OCI-LY1 (cell line): Measurements from ENCODE around the gene TP53RK.

ENCODE experiments used
- H2AFZ ChIP-seq: fragments of 200-600 bp; sonication (generic), shearing (Covaris generic); 2 replicates; pipeline ENCODE4 v1.6.0; 2014; ENCODE audit warnings: antibody characterized with exemption, mild to moderate bottlenecking, low read length
- H3F3A ChIP-seq: fragments of 200-600 bp; sonication (generic), shearing (Covaris generic); 2 replicates; pipeline ENCODE4 v1.6.0; 2014; ENCODE audit warnings: mild to moderate bottlenecking, antibody characterized with exemption, low read length, moderate library complexity; ENCODE audit not compliant: insufficient read depth
- H3K27ac ChIP-seq: fragments of 200-600 bp; sonication (generic); 2 replicates; pipeline ENCODE4 v1.5.1; 2014; ENCODE audit warnings: low read length, mixed run types, mild to moderate bottlenecking, low read depth; ENCODE audit not compliant: poor library complexity, severe bottlenecking
- H3K27me3 ChIP-seq: fragments of 200-600 bp; sonication (generic); 2 replicates; pipeline ENCODE4 v1.6.0; 2014; ENCODE audit warnings: antibody characterized with exemption, mild to moderate bottlenecking, low read length, moderate library complexity; ENCODE audit not compliant: insufficient read depth
- H3K36me3 ChIP-seq: fragments of 200-600 bp; sonication (generic); 2 replicates; pipeline ENCODE4 v1.6.1; 2014; ENCODE audit warnings: mild to moderate bottlenecking, antibody characterized with exemption, low read length, moderate library complexity, mixed read lengths; ENCODE audit not compliant: insufficient read depth
- H3K4me1 ChIP-seq: fragments of 200-600 bp; sonication (generic); 2 replicates; pipeline ENCODE4 v1.5.1; 2014; ENCODE audit warnings: mild to moderate bottlenecking, low read length, moderate library complexity; ENCODE audit not compliant: insufficient read depth, severe bottlenecking
- H3K4me2 ChIP-seq: fragments of 200-600 bp; sonication (generic), shearing (Covaris generic); 2 replicates; pipeline ENCODE4 v1.6.1; 2014; ENCODE audit warnings: low read length
- H3K4me3 ChIP-seq: fragments of 200-600 bp; sonication (generic); 2 replicates; pipeline ENCODE4 v1.5.1; 2014; ENCODE audit warnings: low read length, low read depth, mild to moderate bottlenecking, mixed read lengths; ENCODE audit not compliant: poor library complexity, severe bottlenecking
- H3K79me2 ChIP-seq: fragments of 200-600 bp; shearing (Covaris generic); 2 replicates; pipeline ENCODE4 v1.6.1; 2016; ENCODE audit warnings: mixed run types, low read length, mixed read lengths; ENCODE audit not compliant: insufficient read depth
- H3K9ac ChIP-seq: fragments of 200-600 bp; sonication (generic), shearing (Covaris generic); 2 replicates; pipeline ENCODE4 v1.6.1; 2014; ENCODE audit warnings: mild to moderate bottlenecking, low read length, mixed read lengths
- H3K9me2 ChIP-seq: fragments of 200-600 bp; sonication (generic), shearing (Covaris generic); 2 replicates; pipeline ENCODE4 v1.6.1; 2014; ENCODE audit warnings: low read depth, mild to moderate bottlenecking, low read length, mixed read lengths
- H3K9me3 ChIP-seq: fragments of 200-600 bp; shearing (Covaris generic); 2 replicates; pipeline ENCODE4 v1.6.1; 2014; ENCODE audit warnings: low read length, mixed read lengths
- H4K20me1 ChIP-seq: fragments of 200-600 bp; sonication (generic), shearing (Covaris generic); 2 replicates; pipeline ENCODE4 v1.6.0; 2016; ENCODE audit warnings: mild to moderate bottlenecking, low read length; ENCODE audit not compliant: insufficient read depth
- CTCF ChIP-seq: fragments of 200-600 bp; sonication (generic), shearing (Covaris generic); IDR thresholded peaks from 2 replicates; pipeline ENCODE4 v1.5.1; 2017; ENCODE audit warnings: mild to moderate bottlenecking, antibody characterized with exemption, low read length, moderate library complexity, mixed read lengths
- EZH2 ChIP-seq: fragments of 200-600 bp; sonication (generic), shearing (Covaris generic); IDR thresholded peaks from 2 replicates; pipeline ENCODE4 v1.8.0; 2017; ENCODE audit warnings: borderline replicate concordance, mixed run types, mild to moderate bottlenecking, antibody characterized with exemption, low read length, moderate library complexity, mixed read lengths

TP53RK gene

GRCh38 chr20:46713957-46714834, 25.0 kb upstream of the TP53RK start:
- no peaks in the 10 kb centered on the region for H3K4me1 ChIP-seq
- no peak overlapping the region for H3K27ac ChIP-seq
- no peaks in the 10 kb centered on the region for H3K9me3 ChIP-seq
- no peak overlapping the region for H2AFZ ChIP-seq
- H3K36me3 ChIP-seq, result no peaks in the 10 kb centered on the region
- TF ChIP-seq EZH2, result no peak
- TF ChIP-seq CTCF, result no peak
- H3K27me3 ChIP-seq, result no peaks in the 10 kb centered on the region
- no peaks in the 10 kb centered on the region for H3K9me2 ChIP-seq
- no peaks in the 10 kb centered on the region for H3K79me2 ChIP-seq
- H4K20me1 ChIP-seq, result no peaks in the 10 kb centered on the region
- H3K4me3 ChIP-seq, result no peak overlapping the region
- H3K9ac ChIP-seq, result no peak overlapping the region
- H3F3A ChIP-seq, result no peaks in the 10 kb centered on the region
- no peak overlapping the region for H3K4me2 ChIP-seq

GRCh38 chr20:46712056-46712636, 22.9 kb upstream of the TP53RK start:
- Histone ChIP-seq H3K4me2 (no peak overlapping the region), H3K9me3 (peaks cover 2% of the 10 kb centered on the region; the same call in 1 of the 2 replicates), H3K9me2 (no peaks in the 10 kb centered on the region), H3K27me3 (no peaks in the 10 kb centered on the region; the same call in 1 of the 2 replicates), H3K79me2 (no peaks in the 10 kb centered on the region), H3K27ac (no peak overlapping the region), H3K4me3 (no peak overlapping the region), H2AFZ (no peak overlapping the region), H3K9ac (no peak overlapping the region), H3F3A (no peaks in the 10 kb centered on the region), H3K4me1 (no peaks in the 10 kb centered on the region), H4K20me1 (no peaks in the 10 kb centered on the region), H3K36me3 (no peaks in the 10 kb centered on the region; the same call in 1 of the 2 replicates)
- TF ChIP-seq EZH2 (no peak), CTCF (no peak)

GRCh38 chr20:46710153-46710913, 21.1 kb upstream of the TP53RK start:
- peaks cover 5% of the 10 kb centered on the region; the same call in 1 of the 2 replicates for H3K9me3 ChIP-seq
- TF ChIP-seq CTCF (no peak), EZH2 (no peak)
- H2AFZ ChIP-seq, result no peak overlapping the region
- no peaks in the 10 kb centered on the region for H4K20me1 ChIP-seq
- no peaks in the 10 kb centered on the region for H3F3A ChIP-seq
- no peaks in the 10 kb centered on the region for H3K79me2 ChIP-seq
- H3K4me1 ChIP-seq, result no peaks in the 10 kb centered on the region
- H3K4me2 ChIP-seq, result no peak overlapping the region
- H3K4me3 ChIP-seq, result no peak overlapping the region
- H3K9me2 ChIP-seq, result no peaks in the 10 kb centered on the region
- peaks cover 3% of the 10 kb centered on the region; the same call in 1 of the 2 replicates for H3K27me3 ChIP-seq
- H3K36me3 ChIP-seq, result no peaks in the 10 kb centered on the region; the same call in 1 of the 2 replicates
- H3K9ac ChIP-seq, result no peak overlapping the region
- no peak overlapping the region for H3K27ac ChIP-seq
